ENCODE results near the gene SHROOM3.

GRCh38 chr4:76757418-76757939 is 322.4 kb downstream of the SHROOM3 start:
- TF ChIP-seq, protein P1, sequence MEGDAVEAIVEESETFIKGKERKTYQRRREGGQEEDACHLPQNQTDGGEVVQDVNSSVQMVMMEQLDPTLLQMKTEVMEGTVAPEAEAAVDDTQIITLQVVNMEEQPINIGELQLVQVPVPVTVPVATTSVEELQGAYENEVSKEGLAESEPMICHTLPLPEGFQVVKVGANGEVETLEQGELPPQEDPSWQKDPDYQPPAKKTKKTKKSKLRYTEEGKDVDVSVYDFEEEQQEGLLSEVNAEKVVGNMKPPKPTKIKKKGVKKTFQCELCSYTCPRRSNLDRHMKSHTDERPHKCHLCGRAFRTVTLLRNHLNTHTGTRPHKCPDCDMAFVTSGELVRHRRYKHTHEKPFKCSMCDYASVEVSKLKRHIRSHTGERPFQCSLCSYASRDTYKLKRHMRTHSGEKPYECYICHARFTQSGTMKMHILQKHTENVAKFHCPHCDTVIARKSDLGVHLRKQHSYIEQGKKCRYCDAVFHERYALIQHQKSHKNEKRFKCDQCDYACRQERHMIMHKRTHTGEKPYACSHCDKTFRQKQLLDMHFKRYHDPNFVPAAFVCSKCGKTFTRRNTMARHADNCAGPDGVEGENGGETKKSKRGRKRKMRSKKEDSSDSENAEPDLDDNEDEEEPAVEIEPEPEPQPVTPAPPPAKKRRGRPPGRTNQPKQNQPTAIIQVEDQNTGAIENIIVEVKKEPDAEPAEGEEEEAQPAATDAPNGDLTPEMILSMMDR (IDR thresholded peaks at IDR 0.05; ENCODE audit: insufficient read depth, low read length, poor library complexity, severe bottlenecking) = no peak
- TF ChIP-seq EZH2phosphoT487 (conservative IDR thresholded peaks at IDR 0.05; ENCODE audit: low read length) = no peak
